Stimulated activated naive CD4-positive, alpha-beta T cell treated with Interleukin-2 at 50 U/mL for 16 hours (primary cell): Measurements from ENCODE around the gene KCNK6.
"Not testable (repeated sequence)": the region's sequence is repeated elsewhere in the genome, so short reads cannot be mapped to it uniquely, and the experiment has no call there.

Experiments used
- DNase-seq: peaks from one replicate; lab custom pipeline; 2025; lab: John Stamatoyannopoulos, UW

KCNK6 gene

DNA sequence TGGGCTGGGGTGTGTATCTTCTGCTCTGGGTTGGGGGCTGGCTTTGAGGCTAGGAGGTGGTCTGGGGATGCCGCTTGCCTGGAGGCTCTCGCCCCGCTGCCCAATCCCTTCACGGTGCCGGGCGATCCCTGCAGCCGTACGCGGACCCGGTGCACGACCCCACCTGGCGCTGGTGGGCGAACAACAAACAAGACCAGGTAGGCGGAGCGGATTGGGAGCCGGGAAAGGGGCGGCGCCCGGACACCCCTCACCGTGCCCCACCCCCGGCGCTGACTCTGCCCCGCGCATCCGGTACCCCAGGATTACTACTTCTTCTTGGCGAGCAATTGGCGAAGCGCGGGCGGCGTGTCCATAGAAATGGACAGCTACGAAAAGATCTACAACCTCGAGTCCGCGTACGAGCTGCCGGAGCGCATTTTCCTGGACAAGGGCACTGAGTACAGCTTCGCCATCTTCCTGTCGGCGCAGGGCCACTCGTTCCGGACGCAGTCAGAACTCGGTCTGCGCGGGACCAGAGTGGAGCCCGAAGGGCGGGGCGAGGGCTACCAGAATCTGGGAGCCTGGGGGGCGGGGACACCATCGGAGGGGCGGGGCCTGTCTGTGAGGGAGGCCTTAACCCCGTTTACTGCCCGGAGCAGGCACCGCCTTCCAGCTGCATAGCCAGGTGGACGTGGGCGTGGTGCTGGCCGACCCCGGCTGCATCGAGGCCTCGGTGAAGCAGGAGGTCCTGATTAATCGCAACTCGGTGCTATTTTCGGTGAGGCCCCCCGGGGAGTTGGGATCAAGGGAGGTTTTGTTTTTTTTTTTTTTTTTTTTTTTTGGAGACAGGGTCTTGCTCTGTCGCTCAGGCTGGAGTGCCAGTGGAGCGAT is 42.7 kb downstream of the KCNK6 start:
- peak; percentile 81 for DNase-seq

DNA sequence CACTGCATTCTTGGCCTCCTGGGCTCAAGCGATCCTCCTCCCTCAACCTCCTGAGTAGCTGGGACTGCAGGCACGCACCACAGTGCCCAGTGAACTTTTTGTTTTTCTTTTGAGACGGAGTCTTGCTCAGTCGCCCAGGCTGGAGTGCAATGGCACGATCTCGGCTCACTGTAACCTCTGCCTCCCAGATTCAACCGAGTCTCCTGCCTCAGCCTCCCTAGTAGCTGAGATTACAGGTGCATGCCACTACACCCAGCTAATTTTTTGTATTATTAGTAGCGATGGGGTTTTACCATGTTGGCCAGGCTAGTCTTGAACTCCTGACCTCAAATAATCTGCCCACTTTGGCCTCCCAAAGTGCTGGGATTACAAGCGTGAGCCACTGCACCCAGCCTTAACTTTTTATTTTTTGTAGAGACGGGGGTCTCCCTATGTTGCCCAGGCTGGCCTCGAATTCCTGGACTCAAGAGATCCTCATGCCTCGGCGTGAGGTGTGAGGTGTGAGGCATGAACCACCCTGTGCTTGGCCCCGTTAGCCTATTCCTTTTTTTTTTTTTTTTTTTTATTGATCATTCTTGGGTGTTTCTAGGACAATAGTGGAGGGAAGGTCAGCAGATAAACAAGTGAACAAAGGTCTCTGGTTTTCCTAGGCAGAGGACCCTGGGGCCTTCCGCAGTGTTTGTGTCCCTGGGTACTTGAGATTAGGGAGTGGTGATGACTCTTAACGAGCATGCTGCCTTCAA is 43.5 kb downstream of the KCNK6 start:
- DNase-seq = not testable (repeated sequence)

DNA sequence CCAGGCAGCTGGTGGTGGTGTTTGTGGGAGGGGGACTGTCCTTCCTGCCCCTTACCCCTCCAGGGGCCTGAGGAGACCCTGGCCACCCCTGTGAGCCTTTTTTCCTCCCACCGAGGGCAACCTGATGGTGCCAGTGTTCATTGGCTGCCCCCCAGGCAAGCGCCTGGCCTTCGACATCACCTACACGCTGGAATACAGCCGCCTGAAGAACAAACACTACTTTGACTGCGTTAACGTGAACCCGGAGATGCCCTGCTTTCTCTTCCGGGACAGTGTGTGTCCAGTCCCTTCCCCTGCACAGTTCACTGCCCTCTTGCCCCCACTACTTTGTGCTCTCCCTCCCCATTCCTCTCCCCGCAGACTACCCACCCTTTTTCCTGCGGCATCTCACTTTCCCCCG is 47.4 kb downstream of the KCNK6 start:
- no peak for DNase-seq

DNA sequence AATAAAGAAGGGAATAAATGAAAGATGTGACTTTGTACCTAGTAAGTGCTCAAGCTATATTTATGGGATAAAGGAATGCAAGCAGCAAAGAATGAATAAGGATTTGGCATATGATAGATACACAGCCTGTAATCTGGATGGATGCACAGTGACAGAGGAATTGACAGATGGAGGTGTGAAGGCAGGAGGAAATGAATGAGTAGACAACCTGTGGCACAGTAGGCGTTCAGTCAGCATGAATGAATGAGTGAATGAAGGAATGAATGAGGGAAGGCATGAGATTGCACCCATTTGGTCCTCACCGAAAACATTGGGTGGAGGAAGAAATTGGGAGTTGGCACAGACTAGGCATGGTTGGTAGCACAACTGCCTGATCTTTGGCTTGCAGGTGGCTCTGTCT is 49.9 kb downstream of the KCNK6 start:
- DNase-seq = no peak

DNA sequence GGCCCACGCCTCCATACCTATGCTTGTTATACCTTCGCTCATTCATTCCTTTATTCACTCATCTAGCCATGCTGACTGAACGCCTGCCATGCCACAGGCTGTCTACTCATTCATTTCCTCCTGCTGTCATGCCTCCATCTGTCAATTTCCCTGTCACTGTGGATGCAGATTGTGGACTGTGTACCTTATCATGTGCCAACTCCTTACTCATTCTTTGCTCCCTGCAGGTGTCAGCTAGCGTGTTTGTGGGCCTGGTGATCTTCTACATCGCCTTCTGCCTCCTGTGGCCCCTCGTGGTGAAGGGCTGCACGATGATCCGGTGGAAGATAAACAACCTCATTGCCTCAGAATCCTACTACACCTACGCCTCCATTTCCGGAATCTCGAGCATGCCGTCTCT is 50.7 kb downstream of the KCNK6 start:
- no peak for DNase-seq

DNA sequence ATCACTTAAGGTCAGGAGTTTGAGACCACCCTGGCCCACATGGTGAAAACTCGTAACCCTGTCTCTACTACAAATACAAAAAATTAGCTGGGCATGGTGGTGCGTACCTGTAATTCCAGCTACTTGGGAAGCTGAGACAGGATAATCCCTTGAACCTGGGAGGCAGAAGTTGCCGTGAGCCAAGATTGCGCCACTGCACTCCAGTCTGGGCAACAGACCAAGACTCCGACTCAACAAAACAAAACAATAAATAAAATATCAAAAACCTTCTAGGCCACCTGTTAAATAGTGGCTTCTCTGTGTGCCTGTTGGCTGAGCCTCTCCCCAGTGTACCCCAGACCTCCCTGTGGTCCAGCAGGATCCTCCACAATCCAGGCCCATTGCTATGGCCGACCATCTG is 51.4 kb downstream of the KCNK6 start:
- DNase-seq = no peak

DNA sequence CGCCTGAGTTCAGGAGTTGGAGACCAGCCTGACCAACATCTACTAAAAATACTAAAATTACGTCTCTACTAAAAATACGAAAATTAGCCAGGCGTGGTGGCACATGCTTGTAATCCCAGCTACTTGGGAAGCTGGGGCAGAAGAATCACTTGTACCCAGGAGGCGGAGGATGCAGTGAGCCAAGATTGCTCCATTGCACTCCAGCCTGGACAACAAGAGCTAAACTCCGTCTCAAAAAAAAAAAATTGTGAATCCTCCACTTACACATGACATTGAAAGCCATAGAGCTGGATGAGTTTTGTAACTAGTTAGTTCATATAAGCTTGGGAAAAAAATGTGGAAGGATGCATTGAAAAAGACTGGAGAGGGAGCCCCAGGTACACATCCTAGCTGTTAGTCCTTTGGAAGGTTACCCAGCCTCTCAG is 54.3 kb downstream of the KCNK6 start:
- no peak for DNase-seq

DNA sequence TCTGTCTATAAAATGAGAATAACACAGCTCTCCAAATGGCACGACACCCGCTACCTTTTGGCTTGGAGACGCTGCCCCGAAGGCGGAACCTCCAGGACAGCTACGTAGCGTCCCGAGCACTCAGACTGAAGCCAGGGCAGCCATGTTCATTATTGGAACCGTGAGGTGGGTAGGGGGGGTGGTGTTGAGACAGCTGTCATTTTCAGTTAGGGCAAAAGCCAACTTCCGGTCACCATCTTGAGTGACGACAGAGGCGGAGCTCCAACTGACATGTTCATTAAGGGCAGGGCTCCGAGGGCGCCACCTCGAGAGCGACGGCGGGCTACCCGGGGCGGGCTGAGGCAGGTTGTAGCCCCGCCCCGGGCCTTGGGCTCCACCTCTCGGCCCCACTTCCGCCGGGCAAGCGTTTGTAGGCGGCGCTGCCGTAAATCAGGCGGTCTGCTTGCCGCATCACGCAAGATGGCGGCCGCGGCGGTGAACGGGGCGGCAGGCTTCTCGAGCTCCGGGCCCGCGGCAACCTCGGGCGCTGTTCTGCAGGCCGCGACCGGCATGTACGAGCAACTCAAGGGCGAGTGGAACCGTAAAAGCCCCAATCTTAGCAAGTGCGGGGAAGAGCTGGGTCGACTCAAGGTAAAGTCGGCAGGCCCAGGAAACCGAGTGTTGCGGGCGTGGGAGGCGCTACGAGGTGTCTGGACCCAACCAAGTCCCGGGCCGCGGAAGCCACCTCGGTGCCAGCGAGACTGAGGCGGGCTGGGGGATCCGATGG is 54.9 kb downstream of the KCNK6 start, which contains the start of gene PSMD8:
Gene PSMD8 (plus strand): TSS at position 240 of the 766 bp plus-strand sequence. CDS start 31 bp downstream, at position 271.
- DNase-seq = peak; percentile 98

DNA sequence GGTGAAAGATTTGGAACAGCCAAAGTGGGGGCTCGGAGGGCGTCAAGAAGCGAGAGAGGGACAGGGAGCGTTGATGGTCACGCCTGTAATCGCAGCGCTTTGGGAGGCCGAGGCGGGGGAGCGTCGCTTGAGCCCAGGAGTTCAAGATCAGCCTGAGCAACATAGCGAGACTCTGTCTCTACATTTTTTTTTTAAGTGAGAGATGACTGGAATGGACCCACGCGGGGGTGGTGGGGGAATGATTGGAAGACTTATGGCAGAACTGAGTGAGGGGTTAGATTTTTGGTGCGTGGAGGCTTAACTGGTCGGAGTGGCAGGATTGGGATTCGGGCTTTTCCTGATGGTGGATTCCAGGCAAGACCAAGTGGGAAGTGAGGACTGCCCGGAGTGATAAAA is 55.5 kb downstream of the KCNK6 start:
- DNase-seq = no peak

DNA sequence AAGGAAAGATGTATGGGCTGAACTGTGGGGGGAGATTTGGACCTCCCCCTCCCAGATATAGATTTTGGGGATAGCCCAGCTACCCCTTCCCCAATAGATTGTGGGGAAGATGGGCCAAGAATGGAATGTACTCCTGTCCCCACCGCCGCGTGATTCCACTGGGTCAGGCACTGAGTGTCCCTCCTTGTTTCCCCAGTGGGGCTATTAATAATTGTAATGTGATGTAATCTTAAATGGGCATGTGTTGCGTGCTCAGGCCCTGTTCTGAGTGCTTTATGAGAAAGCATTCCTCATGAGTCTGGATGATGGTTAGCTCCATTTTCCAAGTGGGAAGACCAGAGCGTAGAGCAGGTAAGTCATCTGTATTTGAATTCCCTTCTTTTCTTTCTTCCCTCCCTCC is 56.1 kb downstream of the KCNK6 start:
- no peak for DNase-seq

DNA sequence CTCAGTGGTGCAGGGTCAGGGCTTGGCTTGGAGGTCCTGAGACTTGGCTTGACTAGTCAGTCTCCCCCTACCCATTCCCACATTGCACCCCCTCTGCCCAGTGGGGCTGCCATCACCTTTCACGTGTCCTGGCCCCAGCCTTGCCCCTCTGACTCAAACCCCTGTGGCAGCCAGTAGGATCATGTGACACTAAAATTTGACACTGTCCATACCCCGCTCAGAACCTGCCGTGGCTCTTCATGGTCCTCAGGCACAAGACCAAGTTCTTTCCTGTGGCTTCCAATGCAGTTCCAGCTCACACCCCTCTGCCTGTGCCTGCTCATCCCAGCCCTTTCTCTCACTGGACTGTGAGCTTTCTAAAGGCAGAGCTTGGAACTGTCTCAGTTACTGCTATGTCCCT is 56.9 kb downstream of the KCNK6 start:
- no peak for DNase-seq

DNA sequence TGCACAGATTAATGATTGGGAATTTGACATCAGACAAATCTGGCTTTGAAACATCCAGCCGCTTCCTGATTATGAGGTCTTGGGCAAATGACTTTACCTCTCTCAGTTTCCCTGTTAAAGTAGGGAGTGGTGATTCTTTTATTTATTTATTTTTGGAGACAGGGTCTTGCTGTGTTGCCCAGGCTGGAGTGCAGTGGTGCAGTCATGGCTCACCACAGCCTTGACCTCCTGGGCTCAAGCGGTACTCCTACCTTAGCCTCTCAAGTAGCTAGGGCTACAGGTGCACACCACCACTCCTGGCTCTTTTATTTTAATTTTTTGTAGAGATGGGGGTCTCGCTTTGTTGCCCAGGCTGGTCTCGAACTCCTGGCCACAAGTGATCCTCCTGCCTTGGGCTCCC is 57.4 kb downstream of the KCNK6 start:
- no peak for DNase-seq

DNA sequence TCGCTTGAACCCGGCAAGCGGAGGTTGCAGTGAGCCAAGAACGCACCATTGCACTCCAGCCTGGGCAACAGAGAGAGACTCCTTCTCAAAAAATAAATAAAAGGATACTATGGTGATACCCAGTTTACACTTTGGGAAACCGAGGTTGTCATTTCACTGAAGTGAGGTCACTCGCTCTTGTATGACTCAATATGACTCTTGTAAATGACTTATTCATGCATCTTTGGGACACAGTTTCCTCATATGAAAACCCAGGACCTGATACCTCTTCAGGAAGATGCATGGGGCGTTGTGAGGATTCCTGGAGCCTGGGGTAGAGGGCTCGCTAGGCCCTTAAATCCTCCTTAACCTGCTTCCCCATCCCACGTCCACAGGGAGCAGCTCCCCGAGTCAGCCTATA is 59.2 kb downstream of the KCNK6 start:
- no peak for DNase-seq

DNA sequence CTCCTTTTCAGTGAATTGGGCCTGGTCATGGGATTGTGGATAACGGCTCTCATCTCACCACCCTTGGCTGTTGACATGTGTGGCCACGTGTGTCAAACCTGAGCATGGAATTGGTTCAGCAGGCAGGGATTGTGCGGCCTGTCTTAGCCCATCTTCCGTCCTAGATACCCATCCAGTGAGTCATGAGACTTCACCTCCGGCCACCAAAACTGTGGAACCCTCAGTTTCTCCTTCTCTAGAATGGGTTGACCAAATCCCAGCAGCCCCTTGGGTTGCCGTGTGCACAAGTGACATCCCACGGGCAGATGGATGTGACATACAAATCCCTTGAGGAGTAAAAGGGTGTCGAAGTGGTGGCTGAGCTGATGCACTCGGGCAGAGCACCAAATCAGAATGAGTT is 61.5 kb downstream of the KCNK6 start:
- no peak for DNase-seq
